HFF-Myc (cell line): Measurements from ENCODE around the gene CNOT1.

Source experiments
- DNase-seq: peaks from one replicate; pipeline ENCODE4 v3.0.0-alpha.2; 2011; ENCODE audit warnings: low read depth; ENCODE audit errors: extremely low read depth
- H3K4me3 ChIP-seq: replicated peaks from 2 replicates; pipeline ENCODE4 v1.5.1; 2011; ENCODE audit warnings: low read depth, mild to moderate bottlenecking, control low read depth, low read length
- CTCF ChIP-seq: IDR thresholded peaks from 2 replicates; pipeline ENCODE4 v1.5.1; 2012; ENCODE audit warnings: mild to moderate bottlenecking, low read depth, low read length, control low read depth; ENCODE audit errors: missing control alignments

The CNOT1 gene

GRCh38 chr16:58475091-58475619, 154.5 kb downstream of the CNOT1 start:
- no peak overlapping the region for H3K4me3 ChIP-seq
- no peak for DNase-seq
- no peak for TF ChIP-seq CTCF

GRCh38 chr16:58474296-58474695, 155.3 kb downstream of the CNOT1 start:
- no peak overlapping the region for H3K4me3 ChIP-seq
- TF ChIP-seq CTCF: no peak
- DNase-seq: no peak

- no peak for DNase-seq
- H3K4me3 ChIP-seq: no peak overlapping the region
These were observed 156.8 kb downstream of the CNOT1 start for GRCh38 chr16:58472827-58473226.

GRCh38 chr16:58472266-58472665, 157.4 kb downstream of the CNOT1 start:
- no peak overlapping the region for H3K4me3 ChIP-seq
- no peak for TF ChIP-seq CTCF
- DNase-seq: no peak

More at GRCh38 chr16:58472827-58473226, 156.8 kb downstream of the CNOT1 start:
- TF ChIP-seq CTCF: no peak

GRCh38 chr16:58471209-58471975, 158.2 kb downstream of the CNOT1 start:
- no peak for DNase-seq
- no peak overlapping the region for H3K4me3 ChIP-seq
- no peak for TF ChIP-seq CTCF
